B cell (primary cell): ENCODE results near the gene SIRT3. TPM values are rescaled to one million over a fixed set of nuclear protein-coding genes. Genes with fewer than 3 reads are reported as not detected.
A peak's percentile ranks its signal among the peaks of the same experiment; 100 is the strongest.
"Not testable (repeated sequence)": the region's sequence is repeated elsewhere in the genome, so short reads cannot be mapped to it uniquely, and the experiment has no call there.

Source experiments
- ATAC-seq: fragments of 200-7000 bp; cut with Tn5 transposase; one replicate; pipeline ENCODE4 v1.10.0; 2021; ENCODE audit warnings: low read depth, mild to moderate bottlenecking, moderate number of reproducible peaks, moderate library complexity
- CTCF ChIA-PET: fragments of 350-600 bp; sonication (Branson Sonifier 250); formaldehyde crosslinking; loops from one replicate; lab custom pipeline; 2021; ENCODE audit warnings: antibody characterized with exemption, inconsistent platforms; lab: Charles Lee
- POLR2A ChIA-PET: fragments of 350-600 bp; sonication (Branson Sonifier 250); formaldehyde crosslinking; loops from one replicate; lab custom pipeline; 2021; ENCODE audit warnings: antibody characterized with exemption; lab: Charles Lee
- DNase-seq: peaks from one replicate; pipeline ENCODE4 v3.0.0; 2013
- H2AFZ ChIP-seq: 2 replicates; pipeline ENCODE4 v1.6.1; 2012; ENCODE audit warnings: mild to moderate bottlenecking, low read depth, low read length; ENCODE audit not compliant: insufficient read depth, poor library complexity, severe bottlenecking
- H3K27ac ChIP-seq, 2 donors: 1 replicate in 1 of 2; 2 replicates in 1 of 2; pipeline ENCODE4 v1.5.1; 2012 to 2013; ENCODE audit warnings: low read length in 2 of 2, mild to moderate bottlenecking in 2 of 2, moderate library complexity in 1 of 2
- H3K27me3 ChIP-seq, 4 experiments: fragments of 200-600 bp in 1 of 4; sonication (generic) in 1 of 4; replicated peaks in 1 of 4; 1 replicate in 2 of 4; 2 replicates in 2 of 4; pipeline versions ENCODE4 v1.6.1 to v1.7.0; 2013 to 2016; ENCODE audit warnings: low read length in 3 of 4, mild to moderate bottlenecking in 2 of 4, mixed read lengths in 1 of 4, moderate library complexity in 1 of 4; ENCODE audit not compliant: insufficient read depth in 4 of 4, control insufficient read depth in 3 of 4; ENCODE audit errors: control extremely low read depth in 1 of 4
- H3K36me3 ChIP-seq, 2 experiments: replicated peaks in 1 of 2; 1 replicate in 1 of 2; 2 replicates in 1 of 2; pipeline versions ENCODE4 v1.6.1 to v1.7.1; 2013; ENCODE audit warnings: low read length in 1 of 2; ENCODE audit not compliant: insufficient read depth in 2 of 2, control insufficient read depth in 1 of 2; ENCODE audit errors: control extremely low read depth in 1 of 2, extremely low read depth in 1 of 2
- H3K4me1 ChIP-seq, 2 donors: fragments of 200-600 bp in 1 of 2; sonication (generic) in 1 of 2; 1 replicate in 1 of 2; 2 replicates in 1 of 2; pipeline versions ENCODE4 v1.5.1 to v1.6.1; 2013 to 2017; ENCODE audit warnings: low read length in 2 of 2; ENCODE audit not compliant: control insufficient read depth in 2 of 2, insufficient read depth in 2 of 2
- H3K4me2 ChIP-seq: replicated peaks from 2 replicates; pipeline ENCODE3; 2012; ENCODE audit warnings: mild to moderate bottlenecking, low read depth, low read length; ENCODE audit not compliant: poor library complexity, severe bottlenecking
- H3K4me3 ChIP-seq, 5 experiments: fragments of 200-600 bp in 1 of 5; sonication (generic) in 1 of 5; 1 replicate in 3 of 5; 2 replicates in 2 of 5; pipeline versions ENCODE4 v1.5.1 to v1.7.0; 2011 to 2016; ENCODE audit warnings: low read length in 4 of 5, mild to moderate bottlenecking in 4 of 5, low read depth in 2 of 5, control low read depth in 1 of 5, moderate library complexity in 1 of 5; ENCODE audit not compliant: insufficient read depth in 1 of 5; ENCODE audit errors: control extremely low read depth in 1 of 5, extremely low read depth in 1 of 5
- H3K79me2 ChIP-seq: fragments of 200-600 bp; sonication (generic); one replicate; pipeline ENCODE4 v1.6.0; 2016; ENCODE audit warnings: low read length; ENCODE audit not compliant: control insufficient read depth, insufficient read depth
- H3K9ac ChIP-seq: fragments of 200-600 bp; sonication (generic); 2 replicates; pipeline ENCODE4 v1.6.1; 2017; ENCODE audit warnings: mild to moderate bottlenecking, low read length, moderate library complexity
- H3K9me3 ChIP-seq, 3 donors: one replicate each; pipeline versions ENCODE4 v1.6.1 to v1.7.1; 2013; ENCODE audit warnings: low read length in 2 of 3; ENCODE audit not compliant: control insufficient read depth in 2 of 3, insufficient read depth in 1 of 3; ENCODE audit errors: control extremely low read depth in 1 of 3
- H4K20me1 ChIP-seq: 2 replicates; pipeline ENCODE4 v1.6.0; 2012; ENCODE audit warnings: mild to moderate bottlenecking, low read length; ENCODE audit not compliant: insufficient read depth, control insufficient read depth, poor library complexity, severe bottlenecking
- H3K27ac Mint-ChIP-seq: one replicate; pipeline ENCODE4 v1.8.0; 2021; ENCODE audit warnings: mixed read lengths
- H3K27me3 Mint-ChIP-seq: one replicate; pipeline ENCODE4 v1.8.0; 2021; ENCODE audit warnings: mixed read lengths
- H3K4me1 Mint-ChIP-seq: one replicate; pipeline ENCODE4 v1.8.0; 2021; ENCODE audit warnings: mixed read lengths
- H3K4me3 Mint-ChIP-seq: one replicate; pipeline ENCODE4 v1.8.0; 2021; ENCODE audit warnings: mixed read lengths
- H3K9me3 Mint-ChIP-seq: one replicate; pipeline ENCODE4 v1.8.0; 2022; ENCODE audit warnings: mixed read lengths; ENCODE audit not compliant: insufficient read depth
- CTCF ChIP-seq: fragments of 200-600 bp; IDR thresholded peaks from one replicate; pipeline ENCODE4 v1.8.0; 2022; ENCODE audit warnings: antibody characterized with exemption, mild to moderate bottlenecking
- EZH2 ChIP-seq: IDR thresholded peaks from 2 replicates; pipeline ENCODE4 v1.6.1; 2012; ENCODE audit warnings: borderline replicate concordance, low read depth, mild to moderate bottlenecking, moderate library complexity, low read length; ENCODE audit not compliant: insufficient read depth, poor library complexity, severe bottlenecking
- WGBS: methylation state at CpG from one replicate; pipeline ENCODE4 v1.1.5; 2013; ENCODE audit warnings: missing lambda C conversion rate; ENCODE audit not compliant: insufficient coverage; 5-methylcytosine and 5-hydroxymethylcytosine counted together
- intact Hi-C: fragments of 100-400 bp; cut with micrococcal nuclease; formaldehyde crosslinking; loops from one replicate; pipeline ENCODE4 v1.10.0; 2022
- polyA plus RNA-seq: library from polyadenylated mRNA; depleted of rRNA; stranded (reverse); fragments of >200 nt; gene quantifications from 2 replicates; pipeline ENCODE4 v1.2.3, GENCODE V29; 2012
- total RNA-seq, 2 donors: library from RNA; stranded (reverse); fragments of 120-200 nt in 1 of 2; gene quantifications; 1 replicate in 1 of 2; 2 replicates in 1 of 2; pipeline versions ENCODE4 v1.2.3 to v1.2.4, GENCODE V29; 2013 to 2022

SIRT3 gene
- total and polyA plus RNA-seq, 2 donors (not counting 1 experiment from before 2014, with no cell fraction given): 22.9 to 27.9 TPM

- Histone ChIP-seq H3K27me3 (no peaks in the 10 kb centered on the region), H2AFZ (peak overlapping the region; percentile 34), H3K27ac (peak overlapping the region; percentile 96 to 98), H3K36me3 (no peaks in the 10 kb centered on the region), H3K9ac (peak overlapping the region; percentile 82), H3K4me1 (peaks cover 25 to 32% of the 10 kb centered on the region in 2 donors), H3K79me2 (peaks cover 11% of the 10 kb centered on the region), H3K4me2 (peak overlapping the region; percentile 96), H3K9me3 (peaks cover 0 to 18% (median 5%) of the 10 kb centered on the region in 3 donors), H3K4me3 (peak overlapping the region; percentile 62 to 85 (median 72)), H4K20me1 (no peaks in the 10 kb centered on the region)
- POLR2A ChIA-PET: interaction anchor here (1.0 to 3.9 kb wide), 8 partner anchors 10 to 307 kb away, joined by 3 to 34 read pairs (median 8); partner anchors contain the start of genes BET1L, PHRF1 and RIC8A
- DNase-seq (peak; percentile 96), ATAC-seq (peak; percentile 66)
- intact Hi-C loops: loop anchor here (1.0 to 5.0 kb wide), 7 partner anchors 11 to 86 kb away; partner anchors contain the start of genes BET1L, IFITM2, PGGHG and PSMD13
- Mint-ChIP-seq H3K4me1 (peaks cover 34% of the 10 kb centered on the region), H3K27me3 (no peaks in the 10 kb centered on the region), H3K27ac (peak overlapping the region; percentile 94), H3K9me3 (peaks cover 2% of the 10 kb centered on the region), H3K4me3 (peak overlapping the region; percentile 91)
- 0% methylated on average over 15 of the region's 21 CpGs for WGBS
- TF ChIP-seq EZH2 (no peak), CTCF (peak; percentile 33)
- CTCF ChIA-PET: interaction anchor here (1.0 to 3.8 kb wide), 6 partner anchors 10 to 62 kb away, joined by 4 to 49 read pairs (median 6); partner anchors contain the start of genes BET1L, NLRP6 and RIC8A
These were observed 33.2 kb upstream of the SIRT3 start for GRCh38 chr11:269146-269890.

- peak overlapping the region; percentile 91 for H3K4me3 Mint-ChIP-seq
- Histone ChIP-seq H3K9ac (peak overlapping the region; percentile 82), H3K4me3 (peak overlapping the region; percentile 62 to 85 (median 72)), H3K27ac (peak overlapping the region; percentile 96 to 98), H3K4me1 (peaks cover 25 to 32% of the 10 kb centered on the region in 2 donors), H2AFZ (peak overlapping the region; percentile 34), H3K79me2 (peaks cover 11% of the 10 kb centered on the region), H3K4me2 (peak overlapping the region; percentile 96), H3K9me3 (peaks cover 0 to 18% (median 5%) of the 10 kb centered on the region in 3 donors)
- WGBS: 15% methylated on average over 8 of the region's 16 CpGs
- intact Hi-C loops: loop anchor here (1.0 to 5.0 kb wide), 7 partner anchors 12 to 87 kb away; partner anchors contain the start of genes BET1L, IFITM2, PGGHG and PSMD13
- DNase-seq (peak; percentile 76), ATAC-seq (peak; percentile 36)
- not testable (repeated sequence) for H4K20me1 ChIP-seq, H3K36me3 ChIP-seq, H3K9me3 Mint-ChIP-seq, H3K27me3 ChIP-seq, H3K27me3 Mint-ChIP-seq
- peak overlapping the region; percentile 94 for H3K27ac Mint-ChIP-seq
- POLR2A ChIA-PET: interaction anchor here (1.0 to 3.9 kb wide), 11 partner anchors 11 to 307 kb away, joined by 3 to 34 read pairs (median 8); partner anchors contain the start of genes BET1L, PHRF1, PSMD13 and RIC8A
- H3K4me1 Mint-ChIP-seq: peaks cover 34% of the 10 kb centered on the region
- CTCF ChIA-PET: interaction anchor here (1.0 to 3.8 kb wide), 6 partner anchors 11 to 62 kb away, joined by 4 to 49 read pairs (median 6); partner anchors contain the start of genes BET1L, NLRP6 and RIC8A
These were observed 32.6 kb upstream of the SIRT3 start for GRCh38 chr11:268716-269145.
